Measurements from ENCODE around the gene FBXO31.

GRCh38 chr16:87279094-87279658 is 104.4 kb downstream of the FBXO31 start:
- TF ChIP-seq EP300 (IDR thresholded peaks at IDR 0.05) (no peak), CTCF (IDR thresholded peaks at IDR 0.05) (no peak), POLR2A (IDR thresholded peaks at IDR 0.05) (no peak)

Data from ovary (tissue), 3 donors.